ENCODE data around the gene ZC3H8. TPM values are rescaled to one million over a fixed set of nuclear protein-coding genes. Genes with fewer than 3 reads are reported as not detected.

Gene ZC3H8
- total RNA-seq, 1 experiment from 2014 or later: 30.5 TPM

GRCh38 chr2:112181571-112182290, 73.1 kb downstream of the ZC3H8 start:
- TF ChIP-seq, protein P1, sequence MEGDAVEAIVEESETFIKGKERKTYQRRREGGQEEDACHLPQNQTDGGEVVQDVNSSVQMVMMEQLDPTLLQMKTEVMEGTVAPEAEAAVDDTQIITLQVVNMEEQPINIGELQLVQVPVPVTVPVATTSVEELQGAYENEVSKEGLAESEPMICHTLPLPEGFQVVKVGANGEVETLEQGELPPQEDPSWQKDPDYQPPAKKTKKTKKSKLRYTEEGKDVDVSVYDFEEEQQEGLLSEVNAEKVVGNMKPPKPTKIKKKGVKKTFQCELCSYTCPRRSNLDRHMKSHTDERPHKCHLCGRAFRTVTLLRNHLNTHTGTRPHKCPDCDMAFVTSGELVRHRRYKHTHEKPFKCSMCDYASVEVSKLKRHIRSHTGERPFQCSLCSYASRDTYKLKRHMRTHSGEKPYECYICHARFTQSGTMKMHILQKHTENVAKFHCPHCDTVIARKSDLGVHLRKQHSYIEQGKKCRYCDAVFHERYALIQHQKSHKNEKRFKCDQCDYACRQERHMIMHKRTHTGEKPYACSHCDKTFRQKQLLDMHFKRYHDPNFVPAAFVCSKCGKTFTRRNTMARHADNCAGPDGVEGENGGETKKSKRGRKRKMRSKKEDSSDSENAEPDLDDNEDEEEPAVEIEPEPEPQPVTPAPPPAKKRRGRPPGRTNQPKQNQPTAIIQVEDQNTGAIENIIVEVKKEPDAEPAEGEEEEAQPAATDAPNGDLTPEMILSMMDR (IDR thresholded peaks at IDR 0.05; ENCODE audit: unreplicated experiment): no peak
- ChIA-PET CTCF (no interaction called here), POLR2A (interaction anchor here (0.7 kb wide), 1 partner anchor 33 kb away, joined by 3 read pairs; no protein-coding TSS in a partner anchor)
- H3K36me3 Mint-ChIP-seq (ENCODE audit: insufficient read depth, unreplicated experiment): no peaks in the 10 kb centered on the region
- no peak overlapping the region for H3K27ac Mint-ChIP-seq (ENCODE audit: low read depth, unreplicated experiment)
- no peaks in the 10 kb centered on the region for H3K27me3 Mint-ChIP-seq (ENCODE audit: insufficient read depth, unreplicated experiment)
- no TSS peak for BruUV-seq (replicated peaks)
- intact Hi-C loops (cut with micrococcal nuclease): no loop called here
- H3K4me1 Mint-ChIP-seq (ENCODE audit: insufficient read depth, unreplicated experiment): no peaks in the 10 kb centered on the region
- DNase-seq (ENCODE audit: unreplicated experiment): no peak
- H3K9me3 Mint-ChIP-seq (ENCODE audit: unreplicated experiment): no peaks in the 10 kb centered on the region
- no peak overlapping the region for H3K4me3 Mint-ChIP-seq (ENCODE audit: unreplicated experiment)

- no peaks in the 10 kb centered on the region for H3K4me1 Mint-ChIP-seq (ENCODE audit: insufficient read depth, unreplicated experiment)
- H3K36me3 Mint-ChIP-seq (ENCODE audit: insufficient read depth, unreplicated experiment): no peaks in the 10 kb centered on the region
- H3K4me3 Mint-ChIP-seq (ENCODE audit: unreplicated experiment): no peak overlapping the region
- POLR2A ChIA-PET: interaction anchor here (0.6 kb wide), 1 partner anchor 65 kb away, joined by 6 read pairs; no protein-coding TSS in a partner anchor
- no peak for DNase-seq (ENCODE audit: unreplicated experiment)
- H3K27ac Mint-ChIP-seq (ENCODE audit: low read depth, unreplicated experiment): no peak overlapping the region
- no peaks in the 10 kb centered on the region for H3K9me3 Mint-ChIP-seq (ENCODE audit: unreplicated experiment)
- no TSS peak for BruUV-seq (replicated peaks)
- CTCF ChIA-PET: interaction anchor here (0.9 kb wide), 1 partner anchor 54 kb away, joined by 3 read pairs; no protein-coding TSS in a partner anchor
- no peaks in the 10 kb centered on the region for H3K27me3 Mint-ChIP-seq (ENCODE audit: insufficient read depth, unreplicated experiment)
- intact Hi-C loops (cut with micrococcal nuclease): no loop called here
- TF ChIP-seq, protein P1 (IDR thresholded peaks at IDR 0.05; ENCODE audit: unreplicated experiment): no peak
Observed at GRCh38 chr2:112175958-112176573, 78.8 kb downstream of the ZC3H8 start.

- Mint-ChIP-seq H3K27ac (ENCODE audit: low read depth, unreplicated experiment) (no peak overlapping the region), H3K9me3 (ENCODE audit: unreplicated experiment) (no peaks in the 10 kb centered on the region), H3K36me3 (ENCODE audit: insufficient read depth, unreplicated experiment) (no peaks in the 10 kb centered on the region), H3K4me1 (ENCODE audit: insufficient read depth, unreplicated experiment) (no peaks in the 10 kb centered on the region), H3K27me3 (ENCODE audit: insufficient read depth, unreplicated experiment) (no peaks in the 10 kb centered on the region), H3K4me3 (ENCODE audit: unreplicated experiment) (no peak overlapping the region)
- intact Hi-C loops (cut with micrococcal nuclease): no loop called here
- TF ChIP-seq, protein P1 (IDR thresholded peaks at IDR 0.05; ENCODE audit: unreplicated experiment): no peak
- CTCF ChIA-PET: no interaction called here
- DNase-seq (ENCODE audit: unreplicated experiment): no peak
- no TSS peak for BruUV-seq (replicated peaks)
- POLR2A ChIA-PET: no interaction called here
Observed at GRCh38 chr2:112175333-112175732, 79.5 kb downstream of the ZC3H8 start.

DNA sequence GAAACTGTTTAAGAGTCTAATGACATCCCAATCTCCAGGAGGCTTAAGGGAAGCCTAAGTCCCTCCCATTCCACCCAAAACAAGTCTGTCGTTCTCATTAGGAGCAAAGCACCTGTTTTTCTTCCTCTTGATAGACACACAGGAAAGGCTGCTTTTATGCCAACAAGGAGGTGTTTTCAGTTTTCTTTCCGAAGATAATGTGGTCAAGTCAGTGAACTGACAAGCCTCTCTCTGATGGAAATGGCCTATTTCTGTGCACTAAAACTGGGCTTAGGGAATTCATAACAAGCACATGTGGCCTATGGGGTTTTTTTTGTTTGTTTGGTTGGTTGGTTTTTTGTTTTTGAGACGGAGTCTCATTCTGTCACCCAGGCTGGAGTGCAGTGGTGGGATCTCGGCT, 80.5 kb downstream of the ZC3H8 start:
- no TSS peak for BruUV-seq (replicated peaks)
- TF ChIP-seq, protein P1 (IDR thresholded peaks at IDR 0.05; ENCODE audit: unreplicated experiment): no peak
- Mint-ChIP-seq H3K36me3 (ENCODE audit: insufficient read depth, unreplicated experiment) (no peaks in the 10 kb centered on the region), H3K27me3 (ENCODE audit: insufficient read depth, unreplicated experiment) (no peaks in the 10 kb centered on the region), H3K9me3 (ENCODE audit: unreplicated experiment) (no peaks in the 10 kb centered on the region), H3K4me1 (ENCODE audit: insufficient read depth, unreplicated experiment) (no peaks in the 10 kb centered on the region), H3K4me3 (ENCODE audit: unreplicated experiment) (no peak overlapping the region), H3K27ac (ENCODE audit: low read depth, unreplicated experiment) (no peak overlapping the region)
- DNase-seq (ENCODE audit: unreplicated experiment): no peak
- intact Hi-C loops (cut with micrococcal nuclease): no loop called here
- ChIA-PET POLR2A (no interaction called here), CTCF (no interaction called here)

Measured in MCF 10A (cell line).